Right cardiac atrium (tissue), 5 donors: ENCODE measurements around the gene SLX4IP. TPM values are rescaled to one million over a fixed set of nuclear protein-coding genes. Genes with fewer than 3 reads are reported as not detected.
A peak's percentile ranks its signal among the peaks of the same experiment; 100 is the strongest.

ENCODE experiments used
- ATAC-seq, 2 donors: fragments of 200-7000 bp; cut with Tn5 transposase; one replicate each; pipeline versions ENCODE4 v1.8.0 to v1.9.1; 2020; ENCODE audit warnings: moderate library complexity in 2 of 2, mild to moderate bottlenecking in 1 of 2
- DNase-seq, 3 donors: peaks; one replicate each; pipeline ENCODE4 v3.0.0-alpha.2; 2020
- H3K27ac ChIP-seq: one replicate; pipeline ENCODE4 v1.5.1; 2013; ENCODE audit warnings: mild to moderate bottlenecking, low read length, control low read depth, moderate library complexity
- H3K27me3 ChIP-seq: one replicate; pipeline ENCODE4 v1.6.1; 2013; ENCODE audit not compliant: control insufficient read depth, insufficient read depth
- H3K4me1 ChIP-seq: one replicate; pipeline ENCODE4 v1.6.1; 2013; ENCODE audit warnings: low read length; ENCODE audit not compliant: control insufficient read depth, insufficient read depth
- H3K4me3 ChIP-seq: one replicate; pipeline ENCODE4 v1.5.1; 2013; ENCODE audit warnings: low read length, control low read depth
- H3K9me3 ChIP-seq: one replicate; pipeline ENCODE4 v1.6.1; 2013; ENCODE audit warnings: low read length; ENCODE audit not compliant: control insufficient read depth
- WGBS: extraction: QIAGEN DNeasy Blood & Tissue Kit; methylation state at CpG from one replicate; pipeline ENCODE4 v1.1.7; 2013; 5-methylcytosine and 5-hydroxymethylcytosine counted together
- intact Hi-C, 4 donors: fragments of 100-400 bp; cut with DNase I; formaldehyde crosslinking; loops; one replicate each; pipeline versions ENCODE4 v1.11.0 to v1.14.0; 2022 to 2023
- polyA plus RNA-seq: library from polyadenylated mRNA; stranded (reverse); fragments of 200-250 nt; gene quantifications from one replicate; pipeline ENCODE4 v1.2.3, GENCODE V29; 2013
- total RNA-seq, 4 donors: library from RNA; stranded (reverse); fragmentation: NEBNext Ultra II Directional; extraction: Animal tissue kit (Norgen Biotek cat#: 25700); gene quantifications; one replicate each; pipeline ENCODE4 v1.2.1, GENCODE V29; 2021
- donor health status: healthy with polysubstance abuse.
- donor health status: DM: no; HTN: yes; CAD: no.
- donor health status: DM: no; HTN: no; CAD: no.
- donor health status: DM: no; HTN: yes; CAD: no; lungs with severe emphysema.
- donor health status: DM: yes; HTN: yes; CAD: no.

SLX4IP gene
- total and polyA plus RNA-seq, 5 donors: 1.3 to 3.2 (median 2.5) TPM

DNA sequence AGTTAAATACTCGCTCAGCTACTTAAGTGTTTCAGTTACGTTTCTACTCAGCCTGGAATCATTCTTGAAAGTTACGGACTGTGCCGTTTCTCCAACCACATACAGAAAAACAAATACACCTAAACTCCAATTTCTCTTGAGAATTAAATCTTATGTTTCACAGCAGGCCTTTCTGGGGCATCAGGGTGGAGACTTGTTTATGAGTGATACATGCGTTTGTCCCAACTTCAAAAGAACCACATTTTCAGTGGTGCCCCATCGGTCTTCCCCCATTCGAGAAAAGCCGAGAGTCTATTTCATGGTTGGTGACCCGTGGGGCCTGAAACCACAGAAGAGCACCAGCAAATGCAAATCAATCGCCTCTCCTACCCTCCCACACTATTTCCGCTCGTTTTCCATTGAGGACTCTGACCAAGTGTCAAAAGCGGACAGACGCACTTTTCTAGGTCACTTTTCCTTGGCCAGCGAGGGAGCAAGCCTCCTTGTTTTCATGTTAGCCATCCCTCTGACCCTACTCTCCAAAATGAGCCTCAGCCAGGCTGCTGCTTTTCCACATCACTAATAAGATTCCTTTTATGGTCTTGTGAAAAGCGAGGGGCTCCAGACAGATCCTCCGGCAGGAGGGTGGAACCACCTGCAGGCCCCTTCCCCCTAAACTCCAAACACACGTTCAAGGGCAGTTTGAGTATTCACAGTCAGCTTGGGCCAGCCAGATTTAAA, 235.6 kb downstream of the SLX4IP start:
- no peaks in the 10 kb centered on the region for H3K9me3 ChIP-seq
- peak overlapping the region; percentile 73 for H3K4me3 ChIP-seq
- DNase-seq: no peak
- H3K27ac ChIP-seq: peak overlapping the region; percentile 93
- H3K4me1 ChIP-seq: peaks cover 21% of the 10 kb centered on the region
- intact Hi-C loops: loop anchor here in 3 of 4 donors (5.0 to 10.0 kb wide), 7 partner anchors 113 to 604 kb away; no protein-coding TSS in a partner anchor
- WGBS: 17% methylated on average over 18 of the region's 18 CpGs
- no peak for ATAC-seq
- no peaks in the 10 kb centered on the region for H3K27me3 ChIP-seq

DNA sequence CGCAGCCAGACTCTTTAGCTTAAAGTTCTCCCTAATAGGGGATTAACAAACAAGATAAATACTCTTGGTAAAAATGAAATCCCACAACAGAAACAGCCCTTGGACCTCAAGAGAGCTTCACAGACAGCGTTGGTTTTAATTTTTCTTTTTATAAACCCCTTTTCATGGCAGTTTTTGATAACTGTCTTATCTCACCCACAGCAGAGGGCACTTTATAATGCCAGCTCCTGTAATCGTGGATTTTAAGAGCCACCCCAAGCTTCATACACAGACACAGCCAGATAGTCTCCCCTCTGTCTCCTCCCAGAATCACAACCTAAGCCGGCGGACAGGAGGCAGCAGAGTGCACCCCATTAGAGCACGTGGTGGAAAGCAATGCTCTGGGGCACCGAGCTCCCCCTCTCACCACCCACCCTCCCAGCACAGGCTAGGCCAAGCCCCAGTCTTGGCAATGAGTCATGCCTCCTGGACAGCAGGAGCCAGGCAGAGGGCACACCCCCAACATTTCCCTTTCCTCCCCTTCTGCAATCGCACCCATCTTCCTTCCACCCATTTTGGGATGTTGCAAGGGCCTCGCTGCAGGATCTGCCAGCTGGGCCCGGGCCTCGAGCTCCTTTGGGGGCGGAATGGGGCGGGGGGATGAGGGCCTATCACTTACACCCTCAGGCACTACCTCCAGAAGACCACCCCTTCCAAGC, 236.3 kb downstream of the SLX4IP start:
- H3K27ac ChIP-seq: peak overlapping the region; percentile 93
- intact Hi-C loops: loop anchor here in 3 of 4 donors (5.0 to 10.0 kb wide), 7 partner anchors 114 to 603 kb away; no protein-coding TSS in a partner anchor
- peak; percentile 88 to 93 (median 92) for DNase-seq
- WGBS: under 1% methylated on average over 13 of the region's 13 CpGs
- H3K27me3 ChIP-seq: no peaks in the 10 kb centered on the region
- H3K9me3 ChIP-seq: no peaks in the 10 kb centered on the region
- peaks cover 18% of the 10 kb centered on the region for H3K4me1 ChIP-seq
- peak; percentile 66 to 76 for ATAC-seq
- peak overlapping the region; percentile 73 for H3K4me3 ChIP-seq

DNA sequence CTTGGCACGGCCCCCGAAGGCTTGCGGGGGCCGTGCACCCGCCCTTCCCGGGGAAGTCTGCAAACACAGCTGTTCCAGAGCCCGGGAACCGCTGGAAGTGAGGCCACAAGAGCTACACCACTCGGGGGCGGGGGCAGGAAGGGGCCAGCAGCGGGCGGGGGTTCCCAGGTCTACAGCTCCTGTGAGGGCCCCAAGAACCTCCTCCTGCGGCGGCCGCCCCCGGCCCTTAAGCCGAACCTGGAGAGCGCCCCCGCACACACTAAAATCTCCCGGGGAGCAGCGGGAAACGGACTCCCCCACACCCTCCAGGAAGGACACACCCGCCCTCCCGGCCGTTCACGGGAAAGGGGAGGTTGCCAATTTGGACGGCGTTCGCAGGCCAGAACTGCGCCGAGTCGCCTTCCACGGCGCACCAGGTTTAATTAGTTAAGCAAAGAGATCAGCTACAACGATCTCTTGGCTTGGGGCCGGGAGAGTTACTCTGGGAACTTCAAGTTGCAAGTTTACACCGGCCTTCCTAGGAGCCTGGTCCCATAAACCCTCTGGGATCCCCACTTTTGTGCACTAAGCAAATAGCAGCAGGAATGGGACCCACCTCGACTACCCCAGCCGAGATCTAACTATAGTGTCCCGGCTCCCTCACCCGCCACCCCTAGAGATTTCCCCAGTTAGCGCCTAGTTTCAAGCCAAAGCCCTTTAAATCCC, 237.0 kb downstream of the SLX4IP start:
- Histone ChIP-seq H3K27ac (peak overlapping the region; percentile 95), H3K9me3 (no peaks in the 10 kb centered on the region), H3K4me1 (peaks cover 13% of the 10 kb centered on the region), H3K4me3 (peak overlapping the region; percentile 73), H3K27me3 (no peaks in the 10 kb centered on the region)
- ATAC-seq (peak; percentile 51 to 69), DNase-seq (peak; percentile 82 to 92 (median 90))
- WGBS: under 1% methylated on average over 42 of the region's 42 CpGs
- intact Hi-C loops: loop anchor here in 3 of 4 donors (5.0 to 10.0 kb wide), 7 partner anchors 115 to 603 kb away; no protein-coding TSS in a partner anchor

DNA sequence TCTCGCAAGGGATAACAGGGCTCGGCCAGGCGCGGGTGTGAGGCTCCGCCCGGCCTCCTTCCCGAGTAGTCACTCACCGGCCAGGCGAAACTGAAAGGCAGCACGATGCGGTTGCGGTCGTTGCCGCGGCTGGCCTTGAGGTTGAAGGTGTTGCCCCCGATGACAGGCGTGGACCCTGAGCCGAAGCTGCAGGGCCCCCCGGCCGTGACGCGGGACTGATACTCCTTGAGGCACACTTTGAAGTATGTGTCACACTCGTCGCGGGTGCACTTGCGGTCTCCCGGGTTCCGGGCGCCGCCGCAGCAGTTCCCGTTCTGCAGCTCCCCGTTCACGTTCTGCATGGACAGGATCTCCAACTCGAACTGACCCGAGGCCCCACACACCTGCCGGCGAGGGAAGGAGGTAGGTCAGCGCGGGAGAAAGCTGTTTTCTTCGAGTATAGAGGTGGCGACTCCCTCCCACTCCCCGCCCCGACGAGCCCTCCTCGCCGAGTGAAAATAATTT, 237.6 kb downstream of the SLX4IP start:
- intact Hi-C loops: loop anchor here in 3 of 4 donors (5.0 to 10.0 kb wide), 7 partner anchors 115 to 602 kb away; no protein-coding TSS in a partner anchor
- H3K4me3 ChIP-seq: peak overlapping the region; percentile 73
- H3K4me1 ChIP-seq: peaks cover 7% of the 10 kb centered on the region
- ATAC-seq (peak; percentile 2 to 6), DNase-seq (peak; percentile 63 to 87 (median 82))
- no peaks in the 10 kb centered on the region for H3K27me3 ChIP-seq
- under 1% methylated on average over 47 of the region's 47 CpGs for WGBS
- H3K27ac ChIP-seq: peak overlapping the region; percentile 95
- H3K9me3 ChIP-seq: no peaks in the 10 kb centered on the region

DNA sequence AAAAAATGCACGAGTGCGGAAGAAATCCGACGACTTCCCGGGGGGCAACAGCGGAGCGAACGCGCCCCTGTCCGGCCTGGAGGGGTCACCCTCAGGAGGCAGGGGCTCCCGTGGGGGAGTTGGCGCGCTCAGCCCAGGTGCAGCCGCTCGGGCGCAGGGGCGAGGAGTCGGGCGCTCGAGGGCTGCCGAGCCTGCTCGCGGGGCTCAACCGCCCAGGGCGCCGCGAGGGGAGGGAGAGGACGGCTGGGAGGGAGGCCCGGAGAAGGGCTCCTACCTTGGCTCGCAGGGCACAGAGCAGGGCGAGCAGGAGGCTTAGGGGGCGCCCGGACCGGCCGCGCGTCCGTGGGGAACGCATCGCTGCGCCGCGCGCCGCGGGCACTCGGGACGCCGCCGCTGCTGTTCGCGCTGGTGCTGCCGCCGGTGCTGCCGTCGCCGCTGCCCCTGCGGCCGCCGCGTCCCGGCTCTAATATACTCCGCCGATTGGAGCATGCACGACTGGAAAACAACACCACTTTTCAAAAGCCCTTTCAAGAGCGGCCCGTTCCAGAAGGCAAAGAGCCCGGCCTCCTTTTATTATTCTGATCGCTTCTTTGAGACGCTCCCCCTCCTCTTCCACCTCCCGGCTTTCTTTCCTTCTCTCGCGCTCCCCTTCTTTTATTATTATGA, 238.2 kb downstream of the SLX4IP start:
- WGBS: under 1% methylated on average over 73 of the region's 73 CpGs
- ATAC-seq (peak; percentile 0 to 2), DNase-seq (peak; percentile 36 to 77 (median 70))
- Histone ChIP-seq H3K27me3 (no peaks in the 10 kb centered on the region), H3K27ac (peak overlapping the region; percentile 95), H3K9me3 (no peaks in the 10 kb centered on the region), H3K4me1 (peaks cover 3% of the 10 kb centered on the region), H3K4me3 (peak overlapping the region; percentile 73)
- intact Hi-C loops: loop anchor here in 3 of 4 donors (5.0 to 10.0 kb wide), 7 partner anchors 116 to 601 kb away; no protein-coding TSS in a partner anchor

DNA sequence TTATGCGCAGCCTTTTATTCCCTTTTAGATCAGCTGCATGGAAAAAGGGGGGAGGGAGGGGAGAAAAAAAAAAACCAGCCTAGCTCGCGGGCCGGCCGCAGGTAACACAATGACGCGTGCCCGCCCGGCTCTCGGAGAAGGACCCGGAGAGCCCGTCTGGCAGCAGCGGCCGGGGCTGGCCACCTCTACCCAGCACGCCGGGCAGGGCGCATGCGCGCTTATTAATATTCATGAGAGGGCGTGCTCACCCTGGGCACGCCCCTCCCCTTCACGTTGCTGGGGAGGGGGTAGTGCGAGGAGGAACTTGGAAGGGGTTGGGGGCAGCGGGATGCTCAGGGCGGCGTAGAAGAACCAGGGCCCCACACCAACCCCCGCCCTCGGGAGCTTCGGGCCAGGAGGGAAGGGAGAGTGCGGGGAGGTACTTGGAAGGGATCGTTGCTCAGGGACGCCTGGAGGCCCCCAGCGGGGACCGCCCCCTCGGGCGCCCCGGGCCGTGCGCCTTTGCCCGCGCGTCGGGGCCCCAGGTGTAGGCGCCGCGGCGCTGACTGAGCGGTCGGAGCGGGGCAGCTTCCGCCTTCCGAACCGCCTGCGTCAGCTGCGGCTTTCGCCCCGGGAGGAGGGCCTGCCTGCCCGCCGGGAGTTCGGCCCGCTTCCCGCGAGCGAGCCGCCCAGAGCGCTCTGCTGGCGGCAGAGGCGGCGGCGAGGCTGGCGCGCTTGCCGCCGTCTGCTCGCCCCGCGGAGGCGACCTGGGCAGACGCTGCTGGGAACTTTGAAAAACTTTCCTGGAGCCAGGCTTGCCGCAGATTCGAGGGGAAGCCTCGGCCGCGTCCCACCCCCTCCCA, 239.0 kb downstream of the SLX4IP start, which contains the start of gene JAG1:
TSS of gene JAG1 (minus strand) at position 158 of the 842 bp plus-strand sequence. CDS start 469 bp downstream, outside the sequence.
- DNase-seq: peak; percentile 97 to 99 (median 98)
- intact Hi-C loops: loop anchor here in 3 of 4 donors (5.0 to 10.0 kb wide), 7 partner anchors 117 to 601 kb away; no protein-coding TSS in a partner anchor
- ATAC-seq: peak; percentile 86 to 90
- WGBS: under 1% methylated on average over 84 of the region's 84 CpGs
- peaks cover 2% of the 10 kb centered on the region for H3K4me1 ChIP-seq
- peak within 1 kb of the TSS; percentile 73 for H3K4me3 ChIP-seq
- H3K27me3 ChIP-seq: no peaks in the 10 kb centered on the region
- H3K27ac ChIP-seq: peak within 1 kb of the TSS; percentile 95
- no peaks in the 10 kb centered on the region for H3K9me3 ChIP-seq

DNA sequence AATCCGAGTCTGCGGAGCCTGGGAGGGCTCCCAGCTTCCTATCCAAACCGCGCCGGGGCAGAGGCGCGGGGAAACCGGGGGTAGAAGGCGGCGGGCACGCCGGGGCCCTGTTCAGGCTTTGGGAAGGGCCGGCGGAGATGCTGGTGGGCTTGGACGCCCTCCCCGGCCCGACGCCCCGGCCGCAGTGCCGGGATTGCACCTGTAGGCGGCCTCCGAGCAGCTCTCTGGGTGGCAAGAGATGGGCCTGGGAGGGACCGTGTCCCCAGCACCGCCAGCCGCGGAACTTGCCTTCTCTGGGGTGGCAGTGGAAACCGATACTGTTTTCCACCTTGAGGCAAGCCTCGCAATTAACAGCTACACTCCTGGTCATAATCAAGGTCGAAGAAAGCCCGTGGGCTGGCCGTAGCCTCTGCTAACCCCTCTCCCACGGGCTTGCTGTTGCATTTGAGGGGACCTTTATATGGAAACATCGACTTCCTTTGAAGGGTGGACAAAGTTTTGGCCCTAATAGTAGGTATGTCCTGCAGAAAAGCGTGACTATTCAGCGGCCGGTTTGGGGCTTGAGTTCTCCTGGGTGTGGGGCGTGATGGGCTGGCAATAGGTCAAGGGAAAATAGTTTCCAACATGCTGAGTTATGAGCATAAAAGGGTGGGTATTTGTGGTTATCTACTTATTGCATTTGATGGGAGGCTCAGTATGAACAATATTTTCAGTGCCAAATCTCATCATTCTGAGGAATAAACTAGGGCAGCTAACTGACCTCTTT, 239.8 kb downstream of the SLX4IP start:
- H3K27ac ChIP-seq: peak overlapping the region; percentile 81
- intact Hi-C loops: loop anchor here in 3 of 4 donors (5.0 to 10.0 kb wide), 7 partner anchors 118 to 600 kb away; no protein-coding TSS in a partner anchor
- no peaks in the 10 kb centered on the region for H3K4me1 ChIP-seq
- H3K4me3 ChIP-seq: peak overlapping the region; percentile 73
- H3K9me3 ChIP-seq: no peaks in the 10 kb centered on the region
- WGBS: 1% methylated on average over 38 of the region's 38 CpGs
- DNase-seq: peak; percentile 84 to 94 (median 93)
- H3K27me3 ChIP-seq: no peaks in the 10 kb centered on the region
- ATAC-seq: peak; percentile 61 to 63

DNA sequence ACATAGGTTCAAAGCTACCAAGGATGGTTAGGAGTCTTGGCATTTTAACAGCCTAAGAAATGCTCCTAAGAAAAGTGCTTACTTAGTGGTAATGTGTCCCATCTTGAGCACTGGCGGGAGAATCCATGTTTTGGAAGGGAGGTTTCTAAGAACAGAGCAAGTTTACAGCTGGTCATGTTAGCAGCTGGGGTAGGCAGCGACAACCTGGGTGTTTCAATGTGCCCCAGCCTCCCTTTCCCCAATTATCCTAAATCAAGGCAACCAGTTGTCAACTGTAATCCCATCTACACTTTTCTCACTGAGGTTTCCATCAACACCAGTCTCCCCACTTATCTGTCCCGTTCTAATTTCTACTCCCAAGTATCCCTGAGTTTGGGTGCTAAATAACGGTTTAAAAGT, 240.3 kb downstream of the SLX4IP start:
- Histone ChIP-seq H3K27me3 (no peaks in the 10 kb centered on the region), H3K4me1 (no peaks in the 10 kb centered on the region), H3K9me3 (no peaks in the 10 kb centered on the region), H3K27ac (no peak overlapping the region), H3K4me3 (no peak overlapping the region)
- 89% methylated on average over 4 of the region's 4 CpGs for WGBS
- ATAC-seq (no peak), DNase-seq (no peak)
- intact Hi-C loops: loop anchor here in 3 of 4 donors (10.0 kb wide), 3 partner anchors 189 to 599 kb away; no protein-coding TSS in a partner anchor

DNA sequence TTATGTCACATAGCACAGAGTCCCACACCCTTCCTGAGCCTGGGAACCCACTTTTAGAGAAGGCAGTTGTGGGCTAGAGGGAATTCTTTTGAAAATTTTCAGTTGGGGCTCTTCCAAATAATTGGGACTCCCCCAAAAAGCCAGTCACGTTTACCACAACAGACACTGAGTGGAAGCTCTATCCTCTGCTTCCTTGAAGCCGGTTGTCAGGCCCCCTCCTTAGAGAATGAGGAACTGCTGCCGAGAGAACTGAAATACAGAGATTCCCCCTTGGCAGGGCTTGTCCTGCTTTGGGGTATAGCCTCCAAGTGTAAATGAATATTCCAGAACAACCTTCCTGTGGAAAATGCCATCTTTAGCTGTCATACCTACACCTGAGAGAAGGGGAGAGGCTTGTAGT, 241.4 kb downstream of the SLX4IP start:
- H3K27ac ChIP-seq: no peak overlapping the region
- DNase-seq (no peak), ATAC-seq (no peak)
- no peaks in the 10 kb centered on the region for H3K27me3 ChIP-seq
- intact Hi-C loops: loop anchor here in 3 of 4 donors (10.0 kb wide), 3 partner anchors 188 to 598 kb away; no protein-coding TSS in a partner anchor
- H3K9me3 ChIP-seq: no peaks in the 10 kb centered on the region
- no peak overlapping the region for H3K4me3 ChIP-seq
- 61% methylated on average over 3 of the region's 3 CpGs for WGBS
- no peaks in the 10 kb centered on the region for H3K4me1 ChIP-seq
